PC-3 (cell line): ENCODE results near the gene SMAD3. TPM values are rescaled to one million over a fixed set of nuclear protein-coding genes. Genes with fewer than 3 reads are reported as not detected.

Experiments
- ATAC-seq: fragments of 200-7000 bp; cut with Tn5 transposase; 2 replicates; pipeline ENCODE4 v1.9.1; 2020; ENCODE audit warnings: mild to moderate bottlenecking, moderate library complexity
- BruUV-seq: library from RNA; stranded (reverse); fragments of 400-500 nt; replicated peaks from 2 replicates; lab custom pipeline; 2021; lab: Mats Ljungman, UMichigan
- CTCF ChIA-PET: fragments of 300-600 bp; sonication (Branson Sonifier 250); formaldehyde crosslinking; loops from one replicate; lab custom pipeline; 2022; ENCODE audit warnings: antibody characterized with exemption; lab: Charles Lee
- POLR2A ChIA-PET: fragments of 300-600 bp; sonication (Branson Sonifier 250); formaldehyde crosslinking; loops from one replicate; lab custom pipeline; 2022; ENCODE audit warnings: antibody characterized with exemption; ENCODE audit not compliant: unreplicated experiment; lab: Charles Lee
- DNase-seq: peaks from one replicate; pipeline ENCODE4 v3.0.0-alpha.2; 2015
- H2AFZ ChIP-seq: fragments of 300-600 bp; sonication (generic); 2 replicates; pipeline ENCODE4 v1.6.0; 2016; ENCODE audit warnings: antibody characterized with exemption, low read length
- H3F3A ChIP-seq: fragments of 300-600 bp; sonication (generic); one replicate; pipeline ENCODE4 v1.6.0; 2017; ENCODE audit warnings: antibody characterized with exemption, low read length, control low read depth, mild to moderate bottlenecking; ENCODE audit not compliant: unreplicated experiment
- H3K27ac ChIP-seq: fragments of 300-600 bp; sonication (generic); 2 replicates; pipeline ENCODE4 v1.5.1; 2016; ENCODE audit warnings: mild to moderate bottlenecking, low read length
- H3K27me3 ChIP-seq: fragments of 300-600 bp; sonication (generic); 2 replicates; pipeline ENCODE4 v1.6.1; 2016; ENCODE audit warnings: low read length, mixed read lengths
- H3K36me3 ChIP-seq: fragments of 300-600 bp; sonication (generic); 2 replicates; pipeline ENCODE4 v1.6.1; 2016; ENCODE audit warnings: low read depth, mixed run types, low read length, mixed read lengths
- H3K4me1 ChIP-seq: fragments of 300-600 bp; sonication (generic); 2 replicates; pipeline ENCODE4 v1.5.1; 2016; ENCODE audit warnings: low read length; ENCODE audit not compliant: insufficient read depth
- H3K4me2 ChIP-seq: fragments of 300-600 bp; sonication (generic); 2 replicates; pipeline ENCODE4 v1.6.0; 2016; ENCODE audit warnings: low read length
- H3K4me3 ChIP-seq: fragments of 300-600 bp; sonication (generic); 2 replicates; pipeline ENCODE4 v1.5.1; 2016; ENCODE audit warnings: mild to moderate bottlenecking, low read length, mixed read lengths
- H3K79me2 ChIP-seq: fragments of 300-600 bp; sonication (generic); 2 replicates; pipeline ENCODE4 v1.6.1; 2017; ENCODE audit warnings: low read length, mixed read lengths
- H3K9ac ChIP-seq: fragments of 300-600 bp; sonication (generic); 2 replicates; pipeline ENCODE4 v1.6.0; 2016; ENCODE audit warnings: mild to moderate bottlenecking, low read length
- H3K9me2 ChIP-seq: fragments of 300-600 bp; sonication (generic); replicated peaks from 2 replicates; pipeline ENCODE4 v1.6.1; 2016; ENCODE audit warnings: mixed run types, low read length, mixed read lengths
- H3K9me3 ChIP-seq: fragments of 300-600 bp; sonication (generic); 2 replicates; pipeline ENCODE4 v1.6.1; 2016; ENCODE audit warnings: low read length, mixed read lengths
- H4K20me1 ChIP-seq: fragments of 300-600 bp; sonication (generic); 2 replicates; pipeline ENCODE4 v1.6.1; 2016; ENCODE audit warnings: low read length, mixed read lengths
- EZH2 ChIP-seq: fragments of 300-600 bp; sonication (generic); IDR thresholded peaks from one replicate; pipeline ENCODE4 v1.6.1; 2017; ENCODE audit warnings: antibody characterized with exemption, mild to moderate bottlenecking, low read length; ENCODE audit not compliant: unreplicated experiment
- EZH2phosphoT487 ChIP-seq: fragments of 300-600 bp; sonication (generic); IDR thresholded peaks from 2 replicates; pipeline ENCODE4 v1.6.1; 2018; ENCODE audit warnings: mild to moderate bottlenecking, antibody characterized with exemption, low read length, borderline replicate concordance
- intact Hi-C: fragments of 100-400 bp; cut with micrococcal nuclease; formaldehyde crosslinking; loops from 2 replicates; pipeline ENCODE4 v1.9.0; 2023
- total RNA-seq: library from RNA; depleted of rRNA; stranded (reverse); fragments of >200 nt; gene quantifications from 2 replicates; pipeline ENCODE4 v1.2.3, GENCODE V29; 2014
- TF ChIP-seq, protein P1 (sequence below): fragments of 300-600 bp; sonication (generic); conservative IDR thresholded peaks from 2 replicates; pipeline ENCODE4 v1.5.1; 2017; ENCODE audit warnings: antibody characterized with exemption, low read depth, mild to moderate bottlenecking, low read length

SMAD3 gene
- total RNA-seq, 1 experiment from 2014 or later = 75.6 TPM

- POLR2A ChIA-PET = interaction anchor here (0.6 to 0.7 kb wide), 2 partner anchors 121 to 1037 kb away, joined by 3 read pairs; no protein-coding TSS in a partner anchor
Observed at GRCh38 chr15:67070892-67071664, 5.7 kb downstream of the SMAD3 start.

GRCh38 chr15:67072442-67072841 is 7.0 kb downstream of the SMAD3 start:
- Histone ChIP-seq H3K79me2 (peaks cover 100% of the 10 kb centered on the region), H3K36me3 (peaks cover 44% of the 10 kb centered on the region), H4K20me1 (peaks cover 66% of the 10 kb centered on the region), H3F3A (no peaks in the 10 kb centered on the region), H3K9me2 (no peaks in the 10 kb centered on the region), H3K9me3 (no peaks in the 10 kb centered on the region), H2AFZ (no peak overlapping the region), H3K4me3 (no peak overlapping the region), H3K27ac (no peak overlapping the region), H3K27me3 (no peaks in the 10 kb centered on the region), H3K4me2 (peak overlapping the region; percentile 4; the same call in 1 of the 2 replicates), H3K9ac (no peak overlapping the region), H3K4me1 (peaks cover 87% of the 10 kb centered on the region)
- ATAC-seq = no peak
- intact Hi-C loops = no loop called here
- POLR2A ChIA-PET = interaction anchor here (0.6 kb wide), 1 partner anchor 29 kb away, joined by 4 read pairs; no protein-coding TSS in a partner anchor
- DNase-seq = no peak
- CTCF ChIA-PET = no interaction called here
- TF ChIP-seq EZH2phosphoT487 (no peak), EZH2 (no peak)
- TF ChIP-seq, protein P1, sequence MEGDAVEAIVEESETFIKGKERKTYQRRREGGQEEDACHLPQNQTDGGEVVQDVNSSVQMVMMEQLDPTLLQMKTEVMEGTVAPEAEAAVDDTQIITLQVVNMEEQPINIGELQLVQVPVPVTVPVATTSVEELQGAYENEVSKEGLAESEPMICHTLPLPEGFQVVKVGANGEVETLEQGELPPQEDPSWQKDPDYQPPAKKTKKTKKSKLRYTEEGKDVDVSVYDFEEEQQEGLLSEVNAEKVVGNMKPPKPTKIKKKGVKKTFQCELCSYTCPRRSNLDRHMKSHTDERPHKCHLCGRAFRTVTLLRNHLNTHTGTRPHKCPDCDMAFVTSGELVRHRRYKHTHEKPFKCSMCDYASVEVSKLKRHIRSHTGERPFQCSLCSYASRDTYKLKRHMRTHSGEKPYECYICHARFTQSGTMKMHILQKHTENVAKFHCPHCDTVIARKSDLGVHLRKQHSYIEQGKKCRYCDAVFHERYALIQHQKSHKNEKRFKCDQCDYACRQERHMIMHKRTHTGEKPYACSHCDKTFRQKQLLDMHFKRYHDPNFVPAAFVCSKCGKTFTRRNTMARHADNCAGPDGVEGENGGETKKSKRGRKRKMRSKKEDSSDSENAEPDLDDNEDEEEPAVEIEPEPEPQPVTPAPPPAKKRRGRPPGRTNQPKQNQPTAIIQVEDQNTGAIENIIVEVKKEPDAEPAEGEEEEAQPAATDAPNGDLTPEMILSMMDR = no peak
- no TSS peak for BruUV-seq

More at GRCh38 chr15:67070892-67071664, 5.7 kb downstream of the SMAD3 start:
- Histone ChIP-seq H3K9me3 (no peaks in the 10 kb centered on the region), H3K4me2 (peak overlapping the region; percentile 95), H4K20me1 (peaks cover 60% of the 10 kb centered on the region), H2AFZ (no peak overlapping the region), H3K27me3 (no peaks in the 10 kb centered on the region), H3K4me3 (no peak overlapping the region), H3K36me3 (peaks cover 38% of the 10 kb centered on the region), H3K9ac (peak overlapping the region; percentile 5; the same call in 1 of the 2 replicates), H3K4me1 (peaks cover 73% of the 10 kb centered on the region), H3K9me2 (no peaks in the 10 kb centered on the region), H3K79me2 (peaks cover 100% of the 10 kb centered on the region), H3F3A (no peaks in the 10 kb centered on the region), H3K27ac (peak overlapping the region; percentile 27)
- no peak for DNase-seq
- BruUV-seq = no TSS peak
- ATAC-seq = no peak
- intact Hi-C loops = no loop called here
- CTCF ChIA-PET = interaction anchor here (0.5 kb wide), 1 partner anchor 126 kb away, joined by 3 read pairs; no protein-coding TSS in a partner anchor
- no peak for TF ChIP-seq EZH2phosphoT487
- TF ChIP-seq, protein P1 = no peak
- TF ChIP-seq EZH2 = no peak

- BruUV-seq = no TSS peak
- H3K27ac ChIP-seq = peak overlapping the region; percentile 19; the same call in 1 of the 2 replicates
- DNase-seq (no peak), ATAC-seq (no peak)
- peak overlapping the region; percentile 4; the same call in 1 of the 2 replicates for H3K4me2 ChIP-seq
- CTCF ChIA-PET = no interaction called here
- H3K4me3 ChIP-seq = no peak overlapping the region
- peaks cover 100% of the 10 kb centered on the region for H3K79me2 ChIP-seq
- intact Hi-C loops = no loop called here
- POLR2A ChIA-PET = interaction anchor here (0.6 kb wide), 2 partner anchors 29 to 45 kb away, joined by 4 read pairs; no protein-coding TSS in a partner anchor
- no peak overlapping the region for H3K9ac ChIP-seq
- no peaks in the 10 kb centered on the region for H3K9me3 ChIP-seq
- H3K36me3 ChIP-seq = peaks cover 45% of the 10 kb centered on the region
- H4K20me1 ChIP-seq = peaks cover 65% of the 10 kb centered on the region
- H3F3A ChIP-seq = no peaks in the 10 kb centered on the region
- H3K9me2 ChIP-seq = no peaks in the 10 kb centered on the region
- H3K4me1 ChIP-seq = peaks cover 92% of the 10 kb centered on the region
- no peaks in the 10 kb centered on the region for H3K27me3 ChIP-seq
- H2AFZ ChIP-seq = no peak overlapping the region
- TF ChIP-seq EZH2 (no peak), EZH2phosphoT487 (no peak)
- TF ChIP-seq, protein P1 = no peak
Observed at GRCh38 chr15:67072958-67073357, 7.6 kb downstream of the SMAD3 start.
